ENCODE measurements around the gene CYP2A6.
"Not testable (repeated sequence)": the region's sequence is repeated elsewhere in the genome, so short reads cannot be mapped to it uniquely, and the experiment has no call there.

The CYP2A6 gene

GRCh38 chr19:40842997-40843652, 7.1 kb downstream of the CYP2A6 start:
- DNase-seq, result not testable (repeated sequence)

GRCh38 chr19:40842012-40842411, 8.2 kb downstream of the CYP2A6 start:
- not testable (repeated sequence) for DNase-seq

DNA sequence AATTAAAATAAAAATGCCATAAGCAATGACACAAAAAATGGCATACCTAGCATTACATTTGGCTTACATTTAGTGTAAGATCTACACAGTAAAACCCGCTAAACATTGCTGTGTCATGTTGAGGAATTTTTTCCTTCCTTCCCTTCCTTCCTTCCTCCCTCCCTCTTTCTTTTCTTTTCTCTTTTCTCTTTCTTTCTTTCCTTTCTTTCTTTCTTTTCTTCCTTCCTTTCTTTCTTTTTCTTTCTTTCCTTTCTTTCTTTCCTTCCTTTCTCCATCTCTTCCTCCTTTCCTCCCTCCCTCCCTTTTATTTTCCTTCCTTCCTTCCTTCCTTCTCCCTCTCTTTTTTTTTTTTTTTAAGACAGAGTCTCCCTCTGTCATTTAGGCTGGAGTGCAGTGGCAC, 11.8 kb downstream of the CYP2A6 start:
- DNase-seq, result not testable (repeated sequence)

GRCh38 chr19:40836754-40837429, 13.4 kb downstream of the CYP2A6 start:
- no peak for DNase-seq

DNA sequence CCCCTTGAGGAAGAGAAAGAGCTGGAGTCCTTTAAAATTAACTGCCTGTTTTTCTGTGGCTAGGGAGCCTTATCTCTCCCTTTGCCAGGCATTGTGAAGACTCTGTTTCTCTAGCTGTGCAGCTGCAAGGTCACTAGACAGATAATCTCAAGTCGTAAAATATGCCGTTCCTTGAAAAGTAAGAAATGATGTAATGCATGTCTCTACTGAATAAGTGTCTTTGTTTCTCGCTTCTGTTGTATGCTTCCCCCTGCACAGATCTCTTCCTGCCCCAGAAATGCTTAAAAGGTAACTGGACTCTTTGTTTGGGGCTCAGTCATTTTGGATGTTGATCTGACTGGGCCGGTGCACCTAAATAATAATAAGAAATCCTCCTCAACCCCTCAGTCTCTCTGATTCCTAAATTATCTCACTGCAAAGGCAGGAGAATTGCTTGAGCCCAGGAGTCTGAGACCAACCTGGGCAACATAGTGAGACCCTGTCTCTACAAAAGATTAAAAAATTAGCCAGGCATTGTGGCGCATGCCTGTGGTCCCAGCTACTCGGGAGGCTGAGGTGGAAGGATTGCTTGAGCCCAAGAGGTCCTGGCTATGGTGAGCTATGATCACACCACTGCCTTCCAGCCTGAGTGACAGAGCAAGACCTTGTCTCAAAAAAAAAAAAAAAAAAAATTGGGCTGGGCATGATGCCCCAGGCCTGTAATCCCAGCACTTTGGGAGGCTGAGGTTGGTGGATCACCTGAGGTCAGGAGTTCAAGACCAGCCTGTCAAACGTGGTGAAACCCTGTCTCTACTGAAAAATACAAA, 16.3 kb downstream of the CYP2A6 start:
- not testable (repeated sequence) for DNase-seq

GRCh38 chr19:40832431-40832790, 17.8 kb downstream of the CYP2A6 start:
- DNase-seq, result not testable (repeated sequence)

DNA sequence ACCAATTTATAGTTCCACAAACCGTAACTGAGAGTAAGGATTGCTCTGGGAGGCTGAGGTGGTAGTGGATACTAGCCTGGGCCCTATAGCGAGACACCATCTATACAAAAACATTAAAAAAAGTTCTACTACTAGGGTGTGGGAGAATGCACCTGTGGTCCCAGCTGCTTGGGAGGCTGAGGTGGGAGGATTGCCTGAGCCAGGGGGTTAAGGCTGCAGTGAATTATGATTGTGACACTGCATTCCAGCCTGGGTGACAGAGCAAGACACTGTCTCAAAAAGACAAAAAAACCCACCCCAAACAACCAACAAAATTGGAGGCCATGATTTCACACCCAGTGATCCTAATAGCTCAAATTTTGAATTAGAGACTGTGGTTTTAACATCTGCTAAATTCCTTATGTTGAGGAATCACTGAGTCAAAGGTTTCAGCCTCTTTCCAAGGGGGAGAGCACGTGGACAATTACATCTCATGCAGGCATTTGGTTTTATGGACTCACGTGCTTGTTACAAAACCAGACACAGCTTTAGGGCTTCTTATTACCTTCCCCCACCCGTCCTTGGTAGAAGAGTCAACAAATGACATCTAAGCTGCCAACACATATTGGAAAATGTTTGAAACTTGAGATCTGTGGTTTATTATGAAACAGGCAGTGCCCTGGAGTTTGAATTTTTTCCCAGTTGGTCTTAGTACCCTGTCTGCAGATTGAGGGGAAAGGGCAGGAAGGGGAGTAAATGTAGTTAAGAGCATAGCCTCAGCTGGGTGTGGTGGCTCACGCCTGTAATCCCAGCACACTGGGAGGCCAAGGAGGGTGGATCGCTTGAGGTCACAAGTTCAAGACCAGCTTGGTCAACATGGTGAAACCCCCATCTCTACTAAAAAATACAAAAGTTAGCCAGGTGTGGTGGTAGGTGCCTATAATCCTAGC, 18.5 kb downstream of the CYP2A6 start:
- no peak for DNase-seq

- not testable (repeated sequence) for DNase-seq
Measured at GRCh38 chr19:40830741-40831140, 19.5 kb downstream of the CYP2A6 start.

GRCh38 chr19:40829205-40829604, 21.0 kb downstream of the CYP2A6 start:
- DNase-seq, result no peak

DNA sequence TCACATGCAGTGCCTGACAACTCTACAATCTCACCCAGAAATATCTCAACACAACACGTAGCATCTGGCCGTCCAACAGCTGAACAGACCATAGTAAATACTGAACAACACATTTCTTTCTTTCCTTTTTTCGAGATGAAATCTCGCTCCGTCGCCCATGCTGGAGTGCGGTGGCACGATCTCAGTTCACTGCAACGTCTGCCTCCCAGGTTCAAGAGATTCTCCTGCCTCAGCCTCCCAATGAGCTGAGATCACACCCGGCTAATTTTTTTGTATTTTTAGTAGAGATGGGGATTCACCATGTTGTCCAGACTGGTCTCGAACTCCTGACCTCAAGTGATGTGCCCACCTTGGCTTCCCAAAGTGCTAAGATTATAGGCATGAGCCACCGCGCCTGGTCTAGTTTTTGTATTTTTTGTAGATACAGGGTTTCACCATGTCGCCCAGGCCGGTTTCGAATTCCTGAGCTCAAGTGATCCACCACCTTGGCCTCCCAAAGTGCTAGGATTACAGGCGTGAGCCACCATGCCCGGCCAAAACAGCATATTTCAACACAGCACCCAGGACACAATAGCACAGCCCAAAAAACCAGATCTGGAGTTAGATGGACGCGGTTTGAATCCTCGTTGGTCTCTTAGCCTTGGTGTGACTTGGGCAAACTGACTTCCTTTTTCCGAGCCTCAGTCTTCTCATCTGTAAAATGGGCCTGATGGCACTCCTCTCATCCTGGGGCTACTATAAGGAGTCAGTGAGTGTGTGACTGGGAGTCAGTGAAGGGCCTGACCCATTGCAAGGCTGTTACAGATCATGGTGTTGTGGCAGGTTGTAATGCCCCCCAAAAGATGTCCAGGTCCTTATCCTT, 22.6 kb downstream of the CYP2A6 start:
- no peak for DNase-seq

GRCh38 chr19:40826699-40827385, 23.4 kb downstream of the CYP2A6 start:
- not testable (repeated sequence) for DNase-seq

DNA sequence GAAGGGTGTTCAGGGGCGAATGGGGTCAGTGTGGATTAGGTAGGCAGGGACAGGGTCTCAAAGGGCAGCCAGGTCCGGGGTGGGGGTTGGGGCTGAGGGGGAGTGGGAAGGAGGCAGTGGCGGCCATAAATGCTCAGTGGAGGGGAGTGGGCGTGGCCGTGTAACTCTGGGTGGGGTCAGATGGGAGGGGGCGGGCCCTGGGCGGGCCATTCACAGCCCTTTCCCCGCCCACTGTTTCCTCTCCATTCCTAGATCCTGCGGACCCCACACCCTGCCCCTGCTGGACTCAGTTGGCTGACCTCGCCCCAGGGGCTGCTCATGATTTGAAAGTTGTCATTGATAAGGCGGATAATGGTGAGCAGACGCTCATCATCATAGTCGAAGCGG, 23.9 kb downstream of the CYP2A6 start:
- not testable (repeated sequence) for DNase-seq

GRCh38 chr19:40825460-40826095, 24.7 kb downstream of the CYP2A6 start:
- DNase-seq, result not testable (repeated sequence)

- DNase-seq, result not testable (repeated sequence)
Measured at GRCh38 chr19:40824916-40825315, 25.3 kb downstream of the CYP2A6 start.

DNA sequence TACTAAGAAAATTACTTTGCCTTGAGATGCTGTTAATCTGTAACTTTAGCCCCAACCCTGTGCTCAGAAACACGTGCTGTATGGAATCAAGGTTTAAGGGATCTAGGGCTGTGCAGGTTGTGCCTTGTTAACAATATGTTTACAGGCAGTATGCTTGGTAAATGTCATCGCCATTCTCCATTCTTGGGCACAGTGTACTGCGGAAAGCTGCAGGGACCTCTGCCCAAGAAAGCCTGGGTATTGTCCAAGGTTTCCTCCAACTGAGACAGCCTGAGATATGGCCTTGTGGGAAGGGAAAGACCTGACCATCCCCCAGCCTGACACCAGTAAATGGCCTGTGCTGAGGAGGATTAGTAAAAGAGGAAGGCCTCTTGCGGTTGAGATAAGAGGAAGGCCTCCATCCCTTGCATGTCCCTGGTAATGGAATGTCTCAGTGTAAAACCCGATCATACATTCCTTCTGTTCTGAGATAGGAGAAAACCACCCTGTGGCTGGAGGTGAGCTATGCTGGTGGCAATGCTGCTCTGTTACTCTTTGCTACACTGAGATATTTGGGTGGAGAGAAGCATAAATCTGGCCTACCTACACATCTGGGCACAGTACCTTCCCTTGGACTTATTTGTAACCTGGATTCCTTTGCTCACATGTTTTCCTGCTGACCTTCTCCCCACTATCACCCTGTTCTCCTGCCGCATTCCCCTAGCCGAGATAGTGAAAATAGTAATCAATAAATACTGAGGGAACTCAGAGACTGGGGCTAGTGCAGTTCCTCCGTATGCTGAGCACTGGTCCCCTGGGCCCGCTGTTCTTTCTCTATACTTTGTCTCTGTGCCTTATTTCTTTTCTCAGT, 27.3 kb downstream of the CYP2A6 start:
- not testable (repeated sequence) for DNase-seq

DNA sequence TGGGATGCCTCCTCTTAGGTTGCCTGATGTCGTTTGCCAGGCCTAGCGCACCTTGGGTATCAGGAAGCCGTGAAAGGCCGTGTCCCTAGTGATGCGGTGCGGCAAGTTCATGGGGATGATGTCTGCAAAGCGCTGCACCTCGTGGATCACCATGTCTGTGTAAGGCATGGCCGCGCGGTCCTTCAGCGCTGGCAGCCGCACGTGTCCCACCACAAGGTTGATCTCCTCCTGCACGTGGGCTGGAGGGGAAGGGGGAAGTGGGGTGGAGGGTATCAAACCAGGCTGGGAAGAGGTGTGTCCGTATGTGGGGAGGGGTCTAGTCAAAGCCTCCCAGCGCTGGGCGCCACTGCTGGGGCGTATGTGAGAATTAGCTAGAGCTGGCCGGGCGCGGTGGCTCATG, 28.1 kb downstream of the CYP2A6 start:
- no peak for DNase-seq

GRCh38 chr19:40819479-40820234, 30.6 kb downstream of the CYP2A6 start:
- DNase-seq, result not testable (repeated sequence)

Measured in NCI-H446 treated with DMSO at 0.1 percent for 48 hours (cell line).